ENCODE measurements around the gene SLC30A7.
A peak's percentile ranks its signal among the peaks of the same experiment; 100 is the strongest.

Gene SLC30A7

GRCh38 chr1:100866041-100866900, 29.6 kb upstream of the SLC30A7 start:
- Histone ChIP-seq H2BK15ac (ENCODE audit: low read depth, poor library complexity, severe bottlenecking) (no peak overlapping the region), H3K36me3 (ENCODE audit: control insufficient read depth in 1 of 2, insufficient read depth in 2 of 2, low read depth in 1 of 2, low read length in 2 of 2) (no peaks in the 10 kb centered on the region), H3K4ac (ENCODE audit: low read depth in 1 of 2, low read length in 2 of 2) (no peak overlapping the region), H2AFZ (ENCODE audit: low read depth, low read length) (no peak overlapping the region), H3K14ac (ENCODE audit: low read length in 2 of 2) (no peak overlapping the region), H4K8ac (ENCODE audit: low read length) (no peak overlapping the region), H2BK5ac (ENCODE audit: low read depth, low read length, poor library complexity, severe bottlenecking) (no peak overlapping the region), H4K91ac (ENCODE audit: low read length) (no peak overlapping the region), H3K9me3 (ENCODE audit: control insufficient read depth, low read length) (no peaks in the 10 kb centered on the region), H3K18ac (ENCODE audit: low read depth in 1 of 2, low read length in 2 of 2) (no peak overlapping the region), H3K23ac (ENCODE audit: low read length in 2 of 2) (no peak overlapping the region), H3K27me3 (ENCODE audit: control insufficient read depth in 1 of 2, insufficient read depth in 1 of 2, low read length in 2 of 2) (no peaks in the 10 kb centered on the region), H3K4me1 (ENCODE audit: control insufficient read depth, insufficient read depth, low read depth, low read length) (no peaks in the 10 kb centered on the region), H2BK12ac (ENCODE audit: low read length in 2 of 2) (no peak overlapping the region), H3K9ac (ENCODE audit: low read length) (peak overlapping the region; percentile 78), H3K4me3 (ENCODE audit: insufficient read depth in 1 of 2, low read depth in 1 of 2, low read length in 2 of 2) (no peak overlapping the region), H3K27ac (ENCODE audit: low read length, poor library complexity, severe bottlenecking) (no peak overlapping the region), H2AK5ac (ENCODE audit: low read length, severe bottlenecking) (no peak overlapping the region), H2BK120ac (ENCODE audit: low read depth, low read length) (no peak overlapping the region), H3K4me2 (ENCODE audit: low read length, poor library complexity, severe bottlenecking) (no peak overlapping the region), H3K79me1 (replicated peaks; ENCODE audit: low read length, poor library complexity, severe bottlenecking) (no peaks in the 10 kb centered on the region)
- peak; percentile 47 for DNase-seq
- 72% methylated on average over 2 of the region's 5 CpGs for WGBS

- no peak overlapping the region for H2AK5ac ChIP-seq (ENCODE audit: low read length, severe bottlenecking)
- H3K27ac ChIP-seq (ENCODE audit: low read length, poor library complexity, severe bottlenecking), result no peak overlapping the region
- DNase-seq, result no peak
- no peak overlapping the region for H3K4ac ChIP-seq (ENCODE audit: low read depth in 1 of 2, low read length in 2 of 2)
- no peak overlapping the region for H3K9ac ChIP-seq (ENCODE audit: low read length)
- no CpG with 5 or more reads among the region's 2 CpGs for WGBS
- no peak overlapping the region for H3K14ac ChIP-seq (ENCODE audit: low read length in 2 of 2)
- H2BK120ac ChIP-seq (ENCODE audit: low read depth, low read length), result no peak overlapping the region
- no peak overlapping the region for H3K18ac ChIP-seq (ENCODE audit: low read depth in 1 of 2, low read length in 2 of 2)
- H3K23ac ChIP-seq (ENCODE audit: low read length in 2 of 2), result no peak overlapping the region
- no peak overlapping the region for H3K4me2 ChIP-seq (ENCODE audit: low read length, poor library complexity, severe bottlenecking)
- no peak overlapping the region for H3K4me3 ChIP-seq (ENCODE audit: insufficient read depth in 1 of 2, low read depth in 1 of 2, low read length in 2 of 2)
- H2BK15ac ChIP-seq (ENCODE audit: low read depth, poor library complexity, severe bottlenecking), result no peak overlapping the region
- H2AFZ ChIP-seq (ENCODE audit: low read depth, low read length), result no peak overlapping the region
- H3K4me1 ChIP-seq (ENCODE audit: control insufficient read depth, insufficient read depth, low read depth, low read length), result no peaks in the 10 kb centered on the region
- H3K36me3 ChIP-seq (ENCODE audit: control insufficient read depth in 1 of 2, insufficient read depth in 2 of 2, low read depth in 1 of 2, low read length in 2 of 2), result no peaks in the 10 kb centered on the region
- H4K8ac ChIP-seq (ENCODE audit: low read length), result no peak overlapping the region
- H3K79me1 ChIP-seq (replicated peaks; ENCODE audit: low read length, poor library complexity, severe bottlenecking), result no peaks in the 10 kb centered on the region
- H2BK5ac ChIP-seq (ENCODE audit: low read depth, low read length, poor library complexity, severe bottlenecking), result no peak overlapping the region
- H3K27me3 ChIP-seq (ENCODE audit: control insufficient read depth in 1 of 2, insufficient read depth in 1 of 2, low read length in 2 of 2), result no peaks in the 10 kb centered on the region
- H4K91ac ChIP-seq (ENCODE audit: low read length), result no peak overlapping the region
- no peaks in the 10 kb centered on the region for H3K9me3 ChIP-seq (ENCODE audit: control insufficient read depth, low read length)
- no peak overlapping the region for H2BK12ac ChIP-seq (ENCODE audit: low read length in 2 of 2)
Observed at GRCh38 chr1:100866901-100867206, 29.0 kb upstream of the SLC30A7 start.

GRCh38 chr1:100868364-100868995, 27.4 kb upstream of the SLC30A7 start:
- 18% methylated on average over 3 of the region's 7 CpGs for WGBS
- Histone ChIP-seq H3K4me3 (ENCODE audit: insufficient read depth in 1 of 2, low read depth in 1 of 2, low read length in 2 of 2) (peak overlapping the region in 1 of 2 experiments; percentile 62), H2BK12ac (ENCODE audit: low read length in 2 of 2) (no peak overlapping the region), H2AK5ac (ENCODE audit: low read length, severe bottlenecking) (no peak overlapping the region), H2AFZ (ENCODE audit: low read depth, low read length) (no peak overlapping the region), H3K27ac (ENCODE audit: low read length, poor library complexity, severe bottlenecking) (no peak overlapping the region), H2BK120ac (ENCODE audit: low read depth, low read length) (no peak overlapping the region), H3K4me1 (ENCODE audit: control insufficient read depth, insufficient read depth, low read depth, low read length) (no peaks in the 10 kb centered on the region), H3K23ac (ENCODE audit: low read length in 2 of 2) (no peak overlapping the region), H3K79me1 (replicated peaks; ENCODE audit: low read length, poor library complexity, severe bottlenecking) (no peaks in the 10 kb centered on the region), H3K4me2 (ENCODE audit: low read length, poor library complexity, severe bottlenecking) (peak overlapping the region; percentile 10), H4K8ac (ENCODE audit: low read length) (no peak overlapping the region), H3K18ac (ENCODE audit: low read depth in 1 of 2, low read length in 2 of 2) (no peak overlapping the region), H4K91ac (ENCODE audit: low read length) (no peak overlapping the region), H3K14ac (ENCODE audit: low read length in 2 of 2) (no peak overlapping the region), H2BK15ac (ENCODE audit: low read depth, poor library complexity, severe bottlenecking) (no peak overlapping the region), H3K9me3 (ENCODE audit: control insufficient read depth, low read length) (no peaks in the 10 kb centered on the region), H3K9ac (ENCODE audit: low read length) (peak overlapping the region; percentile 83), H3K4ac (ENCODE audit: low read depth in 1 of 2, low read length in 2 of 2) (no peak overlapping the region), H3K36me3 (ENCODE audit: control insufficient read depth in 1 of 2, insufficient read depth in 2 of 2, low read depth in 1 of 2, low read length in 2 of 2) (peaks cover 0 to under 1% of the 10 kb centered on the region in 2 experiments), H3K27me3 (ENCODE audit: control insufficient read depth in 1 of 2, insufficient read depth in 1 of 2, low read length in 2 of 2) (no peaks in the 10 kb centered on the region), H2BK5ac (ENCODE audit: low read depth, low read length, poor library complexity, severe bottlenecking) (no peak overlapping the region)
- peak; percentile 59 for DNase-seq

GRCh38 chr1:100869996-100870395, 25.9 kb upstream of the SLC30A7 start:
- Histone ChIP-seq H3K4me2 (ENCODE audit: low read length, poor library complexity, severe bottlenecking) (no peak overlapping the region), H3K9me3 (ENCODE audit: control insufficient read depth, low read length) (no peaks in the 10 kb centered on the region), H3K18ac (ENCODE audit: low read depth in 1 of 2, low read length in 2 of 2) (no peak overlapping the region), H3K4ac (ENCODE audit: low read depth in 1 of 2, low read length in 2 of 2) (no peak overlapping the region), H2BK15ac (ENCODE audit: low read depth, poor library complexity, severe bottlenecking) (no peak overlapping the region), H4K91ac (ENCODE audit: low read length) (no peak overlapping the region), H3K36me3 (ENCODE audit: control insufficient read depth in 1 of 2, insufficient read depth in 2 of 2, low read depth in 1 of 2, low read length in 2 of 2) (peaks cover 0 to 9% of the 10 kb centered on the region in 2 experiments), H3K27me3 (ENCODE audit: control insufficient read depth in 1 of 2, insufficient read depth in 1 of 2, low read length in 2 of 2) (no peaks in the 10 kb centered on the region), H3K79me1 (replicated peaks; ENCODE audit: low read length, poor library complexity, severe bottlenecking) (no peaks in the 10 kb centered on the region), H3K23ac (ENCODE audit: low read length in 2 of 2) (no peak overlapping the region), H2AFZ (ENCODE audit: low read depth, low read length) (no peak overlapping the region), H2AK5ac (ENCODE audit: low read length, severe bottlenecking) (no peak overlapping the region), H3K4me3 (ENCODE audit: insufficient read depth in 1 of 2, low read depth in 1 of 2, low read length in 2 of 2) (no peak overlapping the region), H3K4me1 (ENCODE audit: control insufficient read depth, insufficient read depth, low read depth, low read length) (no peaks in the 10 kb centered on the region), H3K14ac (ENCODE audit: low read length in 2 of 2) (no peak overlapping the region), H2BK12ac (ENCODE audit: low read length in 2 of 2) (no peak overlapping the region), H3K27ac (ENCODE audit: low read length, poor library complexity, severe bottlenecking) (no peak overlapping the region), H2BK5ac (ENCODE audit: low read depth, low read length, poor library complexity, severe bottlenecking) (no peak overlapping the region), H4K8ac (ENCODE audit: low read length) (no peak overlapping the region), H2BK120ac (ENCODE audit: low read depth, low read length) (no peak overlapping the region), H3K9ac (ENCODE audit: low read length) (no peak overlapping the region)
- WGBS, result 100% methylated on average over 1 of the region's 2 CpGs
- no peak for DNase-seq

All from mesenchymal stem cell (in vitro differentiated cells and primary cell).